CD4-positive, alpha-beta memory T cell (primary cell): Measurements from ENCODE around the gene KIN. TPM values are rescaled to one million over a fixed set of nuclear protein-coding genes. Genes with fewer than 3 reads are reported as not detected.

Source experiments
- CTCF ChIA-PET: fragments of 350-600 bp; sonication (Branson Sonifier 250); formaldehyde crosslinking; loops from one replicate; lab custom pipeline; 2021; ENCODE audit warnings: inconsistent platforms; ENCODE audit not compliant: partially characterized antibody; lab: Charles Lee
- POLR2A ChIA-PET: fragments of 350-600 bp; sonication (Branson Sonifier 250); formaldehyde crosslinking; loops from one replicate; lab custom pipeline; 2021; ENCODE audit not compliant: partially characterized antibody; lab: Charles Lee
- DNase-seq, 5 donors: peaks; one replicate each; pipeline versions ENCODE4 v3.0.0 to v3.0.0-alpha.2; 2020 to 2022; ENCODE audit warnings: mixed read lengths in 1 of 5
- H3K27ac ChIP-seq: one replicate; pipeline ENCODE4 v1.7.0; 2013; ENCODE audit warnings: low read depth, low read length
- H3K27me3 ChIP-seq: 2 replicates; pipeline ENCODE4 v1.7.0; 2013; ENCODE audit warnings: mild to moderate bottlenecking, low read length, moderate library complexity; ENCODE audit not compliant: insufficient read depth
- H3K36me3 ChIP-seq: 2 replicates; pipeline ENCODE4 v1.7.0; 2013; ENCODE audit warnings: mild to moderate bottlenecking, low read length, moderate library complexity; ENCODE audit not compliant: insufficient read depth
- H3K4me1 ChIP-seq: 2 replicates; pipeline ENCODE4 v1.7.0; 2013; ENCODE audit warnings: mild to moderate bottlenecking, low read length, moderate library complexity; ENCODE audit not compliant: insufficient read depth
- H3K4me3 ChIP-seq, 2 donors: one replicate each; pipeline ENCODE4 v1.7.0; 2013; ENCODE audit warnings: low read length in 2 of 2, mild to moderate bottlenecking in 1 of 2
- H3K9me3 ChIP-seq, 2 donors: one replicate each; pipeline ENCODE4 v1.7.0; 2013; ENCODE audit warnings: low read length in 2 of 2, control low read depth in 1 of 2; ENCODE audit not compliant: control insufficient read depth in 1 of 2
- H3K27ac Mint-ChIP-seq, 7 donors: one replicate each; pipeline ENCODE4 v1.8.0; 2020 to 2021; ENCODE audit warnings: mixed read lengths in 7 of 7, mild to moderate bottlenecking in 6 of 7, inconsistent platforms in 3 of 7, moderate library complexity in 3 of 7
- H3K27me3 Mint-ChIP-seq, 2 donors: one replicate each; pipeline ENCODE4 v1.8.0; 2020 to 2021; ENCODE audit warnings: mixed read lengths in 2 of 2
- H3K36me3 Mint-ChIP-seq, 2 donors: one replicate each; pipeline ENCODE4 v1.8.0; 2020 to 2021; ENCODE audit warnings: mixed read lengths in 2 of 2, inconsistent platforms in 1 of 2, mild to moderate bottlenecking in 1 of 2
- H3K4me1 Mint-ChIP-seq, 4 donors: one replicate each; pipeline ENCODE4 v1.8.0; 2020 to 2021; ENCODE audit warnings: mixed read lengths in 4 of 4, mild to moderate bottlenecking in 1 of 4
- H3K4me3 Mint-ChIP-seq, 8 donors: one replicate each; pipeline ENCODE4 v1.8.0; 2020 to 2021; ENCODE audit warnings: mixed read lengths in 8 of 8, mild to moderate bottlenecking in 7 of 8, moderate library complexity in 6 of 8, inconsistent platforms in 3 of 8
- H3K9me3 Mint-ChIP-seq, 8 donors: one replicate each; pipeline ENCODE4 v1.8.0; 2020 to 2021; ENCODE audit warnings: mixed read lengths in 8 of 8, mild to moderate bottlenecking in 5 of 8, inconsistent platforms in 3 of 8, moderate library complexity in 1 of 8
- intact Hi-C: fragments of 100-400 bp; cut with micrococcal nuclease; formaldehyde crosslinking; loops from one replicate; pipeline ENCODE4 v1.15.1; 2023
- polyA plus RNA-seq, 2 donors: library from polyadenylated mRNA; unstranded; fragments of 300-500 nt; fragmentation: Illumina TruSeq; gene quantifications; one replicate each; pipeline ENCODE4 v1.2.3, GENCODE V29; 2021
- total RNA-seq, 2 experiments: library from RNA; stranded (reverse); gene quantifications; one replicate each; pipeline ENCODE4 v1.2.3, GENCODE V29; 2021

Gene KIN
- total and polyA plus RNA-seq, 4 experiments from 2014 or later: 4.1 to 14.7 (median 10.3) TPM

DNA sequence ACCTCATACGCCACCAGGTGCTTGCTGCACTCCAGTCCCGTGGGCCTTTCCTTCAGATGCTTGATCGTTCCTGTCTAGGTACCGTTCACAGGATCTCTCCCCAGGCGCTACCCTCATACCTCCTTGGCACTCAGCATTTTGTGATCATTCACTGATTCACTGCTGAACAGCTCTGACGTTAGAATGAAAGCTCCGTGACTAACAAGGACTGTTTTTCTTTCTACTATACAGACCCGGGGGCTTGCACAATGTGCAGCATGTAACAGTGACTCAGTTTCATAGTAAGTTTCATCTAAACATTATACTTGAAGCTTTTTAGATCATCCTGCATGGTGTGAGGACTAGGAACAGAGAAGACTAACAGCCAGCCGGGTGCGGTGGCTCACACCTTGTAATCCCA is 20.6 kb downstream of the KIN start:
- H3K27ac ChIP-seq: no peak overlapping the region
- Mint-ChIP-seq H3K27me3 (no peaks in the 10 kb centered on the region), H3K9me3 (no peaks in the 10 kb centered on the region), H3K4me1 (peaks cover 0 to 2% (median 0%) of the 10 kb centered on the region in 4 donors), H3K27ac (no peak overlapping the region), H3K36me3 (peaks cover 54 to 71% of the 10 kb centered on the region in 2 donors), H3K4me3 (no peak overlapping the region)
- no peaks in the 10 kb centered on the region for H3K9me3 ChIP-seq
- intact Hi-C loops: no loop called here
- no peaks in the 10 kb centered on the region for H3K27me3 ChIP-seq
- H3K4me1 ChIP-seq: no peaks in the 10 kb centered on the region
- no peak overlapping the region for H3K4me3 ChIP-seq
- ChIA-PET POLR2A (no interaction called here), CTCF (no interaction called here)
- no peak for DNase-seq
- H3K36me3 ChIP-seq: peaks cover 18% of the 10 kb centered on the region

GRCh38 chr10:7766241-7766640 is 21.6 kb downstream of the KIN start:
- Histone ChIP-seq H3K4me1 (no peaks in the 10 kb centered on the region), H3K27me3 (no peaks in the 10 kb centered on the region), H3K4me3 (no peak overlapping the region), H3K9me3 (no peaks in the 10 kb centered on the region), H3K36me3 (peaks cover 24% of the 10 kb centered on the region), H3K27ac (no peak overlapping the region)
- no peaks in the 10 kb centered on the region for H3K9me3 Mint-ChIP-seq
- H3K4me1 Mint-ChIP-seq: peaks cover 0 to 2% (median 0%) of the 10 kb centered on the region in 4 donors
- no peak overlapping the region for H3K27ac Mint-ChIP-seq
- ChIA-PET CTCF (no interaction called here), POLR2A (no interaction called here)
- intact Hi-C loops: no loop called here
- DNase-seq: no peak
- H3K36me3 Mint-ChIP-seq: peaks cover 55 to 72% of the 10 kb centered on the region in 2 donors
- H3K27me3 Mint-ChIP-seq: no peaks in the 10 kb centered on the region
- H3K4me3 Mint-ChIP-seq: no peak overlapping the region

DNA sequence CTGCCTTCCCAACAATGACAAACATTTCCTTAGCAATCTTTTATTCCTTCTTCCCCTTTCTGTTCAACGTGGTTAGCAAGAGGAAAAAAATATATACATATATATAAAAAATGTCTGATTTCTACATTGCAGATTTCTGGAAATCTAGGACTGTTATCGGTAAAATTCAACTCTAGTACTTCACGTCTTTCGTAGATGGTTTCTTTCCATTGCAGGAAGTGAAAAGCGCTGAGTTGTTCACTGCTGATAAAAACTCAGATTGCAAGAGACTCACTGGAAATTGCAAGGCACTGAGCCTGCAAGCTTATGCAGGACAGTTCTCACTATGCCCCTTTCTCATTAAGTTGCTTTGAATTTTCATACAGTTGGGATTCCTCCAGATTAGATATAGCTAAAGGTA is 23.9 kb downstream of the KIN start:
- H3K36me3 Mint-ChIP-seq: peaks cover 60 to 68% of the 10 kb centered on the region in 2 donors
- H3K4me3 ChIP-seq: no peak overlapping the region
- ChIA-PET POLR2A (no interaction called here), CTCF (no interaction called here)
- peaks cover 0 to 2% (median 0%) of the 10 kb centered on the region in 4 donors for H3K4me1 Mint-ChIP-seq
- H3K27me3 Mint-ChIP-seq: no peaks in the 10 kb centered on the region
- intact Hi-C loops: no loop called here
- H3K4me1 ChIP-seq: no peaks in the 10 kb centered on the region
- H3K27ac Mint-ChIP-seq: no peak overlapping the region
- peaks cover 24% of the 10 kb centered on the region for H3K36me3 ChIP-seq
- DNase-seq: no peak
- no peak overlapping the region for H3K4me3 Mint-ChIP-seq
- H3K27me3 ChIP-seq: no peaks in the 10 kb centered on the region
- no peak overlapping the region for H3K27ac ChIP-seq
- H3K9me3 Mint-ChIP-seq: no peaks in the 10 kb centered on the region
- no peaks in the 10 kb centered on the region for H3K9me3 ChIP-seq

DNA sequence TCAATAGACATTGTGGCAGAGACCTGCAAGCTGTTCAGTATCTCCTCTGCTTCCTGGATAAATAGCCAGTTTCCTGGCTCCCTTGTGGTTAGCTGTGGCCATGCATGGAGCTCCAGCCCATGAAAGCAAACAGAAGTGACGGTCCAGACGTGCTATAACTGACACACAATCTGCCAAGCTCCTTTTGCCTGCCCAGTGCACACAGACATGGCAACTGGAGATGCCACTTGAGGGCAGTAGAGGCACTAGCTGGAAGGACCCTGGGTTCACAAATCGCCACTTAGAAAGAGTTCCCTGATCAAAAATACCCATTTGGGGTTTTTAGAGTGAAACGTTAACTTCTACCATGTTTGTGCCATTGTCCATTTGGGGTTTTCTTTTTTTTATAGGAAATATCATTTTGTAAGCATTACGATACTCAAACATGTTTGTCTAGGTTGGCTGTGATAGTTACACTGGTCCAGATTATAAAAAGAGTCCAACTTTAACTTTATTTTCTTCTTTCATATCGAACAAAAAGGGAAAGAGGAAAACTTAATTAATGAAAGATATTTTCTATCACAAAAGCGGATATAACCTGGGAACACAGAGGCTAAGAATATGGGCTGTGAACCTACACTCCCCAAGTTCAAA is 31.3 kb downstream of the KIN start:
- Histone ChIP-seq H3K36me3 (peaks cover 39% of the 10 kb centered on the region), H3K4me3 (no peak overlapping the region), H3K4me1 (no peaks in the 10 kb centered on the region), H3K27me3 (no peaks in the 10 kb centered on the region), H3K9me3 (no peaks in the 10 kb centered on the region), H3K27ac (no peak overlapping the region)
- Mint-ChIP-seq H3K27ac (peak overlapping the region in 2 of 7 donors; percentile 19 to 23), H3K27me3 (no peaks in the 10 kb centered on the region), H3K4me1 (no peaks in the 10 kb centered on the region), H3K36me3 (peaks cover 61 to 78% of the 10 kb centered on the region in 2 donors), H3K4me3 (no peak overlapping the region), H3K9me3 (no peaks in the 10 kb centered on the region)
- ChIA-PET POLR2A (no interaction called here), CTCF (interaction anchor here (0.8 to 2.4 kb wide), 4 partner anchors 63 to 1547 kb away, joined by 3 to 9 read pairs (median 4); no protein-coding TSS in a partner anchor)
- peak in 3 of 5 donors; percentile 4 to 8 (median 5) for DNase-seq
- intact Hi-C loops: loop anchor here (5.0 to 10.0 kb wide), 2 partner anchors 1451 to 1548 kb away; no protein-coding TSS in a partner anchor

DNA sequence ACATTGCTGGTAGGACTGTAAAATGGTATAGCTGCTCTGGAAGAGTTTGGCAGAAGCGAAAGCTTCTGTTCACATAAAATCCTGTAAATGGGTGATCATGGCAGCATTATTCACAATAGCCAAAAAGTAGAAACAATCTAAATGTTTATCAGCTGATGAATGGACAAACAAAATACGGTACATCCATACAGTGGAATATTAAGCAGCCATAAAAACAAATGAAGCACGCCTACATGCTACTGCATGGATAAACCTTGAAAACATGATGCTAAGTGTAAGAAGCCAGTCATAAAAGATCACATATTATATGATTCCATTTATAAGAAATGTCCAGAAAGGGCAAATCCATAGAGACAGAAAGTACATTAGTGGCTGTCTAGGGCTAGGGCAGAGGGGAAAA is 32.7 kb downstream of the KIN start:
- intact Hi-C loops: loop anchor here (5.0 to 10.0 kb wide), 2 partner anchors 1452 to 1550 kb away; no protein-coding TSS in a partner anchor
- Histone ChIP-seq H3K36me3 (peaks cover 34% of the 10 kb centered on the region), H3K4me1 (no peaks in the 10 kb centered on the region), H3K4me3 (no peak overlapping the region), H3K27me3 (no peaks in the 10 kb centered on the region), H3K27ac (no peak overlapping the region), H3K9me3 (no peaks in the 10 kb centered on the region)
- Mint-ChIP-seq H3K4me1 (no peaks in the 10 kb centered on the region), H3K4me3 (no peak overlapping the region), H3K9me3 (no peaks in the 10 kb centered on the region), H3K27ac (no peak overlapping the region), H3K36me3 (peaks cover 50 to 73% of the 10 kb centered on the region in 2 donors), H3K27me3 (no peaks in the 10 kb centered on the region)
- CTCF ChIA-PET: interaction anchor here (1.7 to 2.4 kb wide), 2 partner anchors 64 to 1548 kb away, joined by 4 to 9 read pairs; no protein-coding TSS in a partner anchor
- POLR2A ChIA-PET: no interaction called here
- no peak for DNase-seq

DNA sequence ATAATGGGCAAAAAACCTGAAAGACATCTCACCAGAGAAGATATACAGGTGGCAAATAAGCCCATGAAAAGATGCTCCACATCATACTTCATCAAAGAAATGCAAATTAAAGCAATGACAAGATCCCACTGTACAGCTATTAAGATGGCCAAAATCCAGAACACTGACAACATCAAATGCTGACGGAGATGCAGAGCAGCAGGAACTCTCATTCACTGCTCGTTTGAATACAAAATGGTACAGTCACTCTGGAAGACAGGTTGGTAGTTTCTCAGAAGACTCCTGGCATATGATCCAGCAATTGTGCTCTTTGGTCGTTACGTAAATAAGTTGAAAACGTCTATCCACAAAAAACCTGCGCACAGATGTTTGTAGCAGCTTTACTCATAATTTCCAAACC is 35.5 kb downstream of the KIN start:
- H3K27ac Mint-ChIP-seq: peak overlapping the region in 1 of 7 donors; percentile 32
- DNase-seq: no peak
- H3K4me3 ChIP-seq: no peak overlapping the region
- H3K36me3 ChIP-seq: peaks cover 27% of the 10 kb centered on the region
- CTCF ChIA-PET: no interaction called here
- POLR2A ChIA-PET: no interaction called here
- peaks cover 39 to 61% of the 10 kb centered on the region in 2 donors for H3K36me3 Mint-ChIP-seq
- H3K9me3 ChIP-seq: no peaks in the 10 kb centered on the region
- H3K27me3 ChIP-seq: no peaks in the 10 kb centered on the region
- no peaks in the 10 kb centered on the region for H3K9me3 Mint-ChIP-seq
- H3K27me3 Mint-ChIP-seq: no peaks in the 10 kb centered on the region
- H3K4me1 ChIP-seq: no peaks in the 10 kb centered on the region
- no peak overlapping the region for H3K27ac ChIP-seq
- H3K4me3 Mint-ChIP-seq: no peak overlapping the region
- intact Hi-C loops: loop anchor here (10.0 kb wide), 1 partner anchor 1553 kb away; no protein-coding TSS in a partner anchor
- H3K4me1 Mint-ChIP-seq: no peaks in the 10 kb centered on the region

DNA sequence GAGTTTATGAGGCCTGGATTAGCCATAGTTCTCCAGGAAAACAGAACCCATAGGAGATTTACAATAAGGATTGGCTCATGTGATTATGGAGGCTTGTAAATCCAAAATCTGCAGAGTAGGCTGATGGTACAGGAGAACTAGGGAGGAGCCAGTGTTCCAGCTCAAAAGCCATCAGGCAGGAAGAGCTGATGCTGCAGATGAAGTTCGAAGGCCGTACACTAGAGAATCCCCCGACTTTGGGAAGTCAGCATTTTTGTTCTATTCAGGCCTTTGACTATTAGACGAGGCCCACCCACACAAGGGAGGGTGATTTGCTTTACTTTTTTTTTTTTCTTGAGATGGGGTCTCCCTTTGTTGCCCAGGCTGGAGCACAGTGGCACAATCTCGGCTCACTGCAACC is 37.6 kb downstream of the KIN start:
- no peak overlapping the region for H3K27ac Mint-ChIP-seq
- no peaks in the 10 kb centered on the region for H3K27me3 ChIP-seq
- H3K36me3 ChIP-seq: peaks cover 18% of the 10 kb centered on the region
- intact Hi-C loops: loop anchor here (10.0 kb wide), 1 partner anchor 1555 kb away; no protein-coding TSS in a partner anchor
- H3K36me3 Mint-ChIP-seq: peaks cover 41 to 48% of the 10 kb centered on the region in 2 donors
- DNase-seq: no peak
- ChIA-PET CTCF (no interaction called here), POLR2A (no interaction called here)
- H3K4me3 Mint-ChIP-seq: no peak overlapping the region
- no peaks in the 10 kb centered on the region for H3K27me3 Mint-ChIP-seq
- H3K27ac ChIP-seq: no peak overlapping the region
- no peaks in the 10 kb centered on the region for H3K9me3 ChIP-seq
- H3K4me1 ChIP-seq: no peaks in the 10 kb centered on the region
- no peak overlapping the region for H3K4me3 ChIP-seq
- no peaks in the 10 kb centered on the region for H3K9me3 Mint-ChIP-seq
- no peaks in the 10 kb centered on the region for H3K4me1 Mint-ChIP-seq
